RWPE1 (cell line): ENCODE data around the gene RHBG.

Experiments
- CTCF ChIA-PET: fragments of 350-600 bp; sonication (Branson Sonifier 250); formaldehyde crosslinking; extraction: SDS; loops from one replicate; lab custom pipeline; 2021; lab: Yijun Ruan, JAX
- POLR2A ChIA-PET: fragments of 400-600 bp; formaldehyde crosslinking; extraction: SDS; loops from one replicate; lab custom pipeline; 2020; ENCODE audit warnings: antibody characterized with exemption; ENCODE audit not compliant: low non-redundant PET; lab: Yijun Ruan, JAX
- DNase-seq: peaks from one replicate; pipeline ENCODE4 v3.0.0; 2012; ENCODE audit warnings: low spot score
- H3K27ac ChIP-seq: fragments of 450-650 bp; 2 replicates; pipeline ENCODE4 v1.5.1; 2017
- CTCF ChIP-seq: fragments of 450-650 bp; conservative IDR thresholded peaks from 2 replicates; pipeline ENCODE4 v1.5.1; 2017; ENCODE audit warnings: low read depth, mild to moderate bottlenecking

Gene RHBG

GRCh38 chr1:156410238-156410637 is 41.2 kb downstream of the RHBG start:
- CTCF ChIA-PET: interaction anchor here (1.4 kb wide), 1 partner anchor 25 kb away, joined by 5 read pairs; no protein-coding TSS in a partner anchor
- no peak overlapping the region for H3K27ac ChIP-seq
- DNase-seq: no peak
- TF ChIP-seq CTCF: no peak
- POLR2A ChIA-PET: no interaction called here

GRCh38 chr1:156410740-156411139 is 41.7 kb downstream of the RHBG start:
- ChIA-PET CTCF (interaction anchor here (1.4 kb wide), 1 partner anchor 25 kb away, joined by 5 read pairs; no protein-coding TSS in a partner anchor), POLR2A (no interaction called here)
- no peak overlapping the region for H3K27ac ChIP-seq
- no peak for TF ChIP-seq CTCF
- DNase-seq: no peak

- DNase-seq: no peak
- H3K27ac ChIP-seq: no peak overlapping the region
- ChIA-PET CTCF (interaction anchor here (0.7 kb wide), 1 partner anchor 26 kb away, joined by 3 read pairs; no protein-coding TSS in a partner anchor), POLR2A (no interaction called here)
- no peak for TF ChIP-seq CTCF
Measured at GRCh38 chr1:156412653-156413321, 43.8 kb downstream of the RHBG start.

GRCh38 chr1:156413391-156414246 is 44.6 kb downstream of the RHBG start:
- POLR2A ChIA-PET: no interaction called here
- CTCF ChIA-PET: interaction anchor here (0.7 kb wide), 2 partner anchors 19 to 27 kb away, joined by 3 to 6 read pairs; no protein-coding TSS in a partner anchor
- H3K27ac ChIP-seq: no peak overlapping the region
- no peak for DNase-seq
- no peak for TF ChIP-seq CTCF

GRCh38 chr1:156414461-156415064 is 45.6 kb downstream of the RHBG start:
- H3K27ac ChIP-seq: no peak overlapping the region
- no peak for TF ChIP-seq CTCF
- POLR2A ChIA-PET: no interaction called here
- CTCF ChIA-PET: interaction anchor here (0.7 to 0.9 kb wide), 3 partner anchors 12 to 205 kb away, joined by 3 to 6 read pairs (median 3); partner anchors contain the start of gene HAPLN2
- no peak for DNase-seq

GRCh38 chr1:156416993-156417392 is 48.0 kb downstream of the RHBG start:
- no peak overlapping the region for H3K27ac ChIP-seq
- no peak for DNase-seq
- POLR2A ChIA-PET: no interaction called here
- TF ChIP-seq CTCF: no peak
- CTCF ChIA-PET: interaction anchor here (0.7 to 0.8 kb wide), 2 partner anchors 21 to 29 kb away, joined by 3 read pairs; no protein-coding TSS in a partner anchor
